GM21367 (cell line): Measurements from ENCODE around the gene HSPA12A.
"Not testable (repeated sequence)": the region's sequence is repeated elsewhere in the genome, so short reads cannot be mapped to it uniquely, and the experiment has no call there.

Experiments
- ATAC-seq: cut with Tn5 transposase; IDR thresholded peaks from one replicate; pipeline ENCODE4 v1.9.1; 2021; ENCODE audit not compliant: unreplicated experiment

The HSPA12A gene

GRCh38 chr10:116720241-116720643 is 22.1 kb downstream of the HSPA12A start:
- no peak for ATAC-seq

- ATAC-seq, result no peak
Measured at GRCh38 chr10:116719804-116720203, 22.6 kb downstream of the HSPA12A start.

GRCh38 chr10:116718058-116718457 is 24.3 kb downstream of the HSPA12A start:
- no peak for ATAC-seq

- ATAC-seq, result no peak
Measured at GRCh38 chr10:116716381-116716780, 26.0 kb downstream of the HSPA12A start.

- ATAC-seq, result no peak
Measured at GRCh38 chr10:116715839-116716377, 26.5 kb downstream of the HSPA12A start.

GRCh38 chr10:116715341-116715740 is 27.0 kb downstream of the HSPA12A start:
- no peak for ATAC-seq

GRCh38 chr10:116713846-116714245 is 28.5 kb downstream of the HSPA12A start:
- no peak for ATAC-seq

GRCh38 chr10:116712989-116713543 is 29.3 kb downstream of the HSPA12A start:
- ATAC-seq, result no peak

- ATAC-seq, result no peak
Measured at GRCh38 chr10:116712519-116712918, 29.8 kb downstream of the HSPA12A start.

GRCh38 chr10:116711803-116712202 is 30.6 kb downstream of the HSPA12A start:
- ATAC-seq, result not testable (repeated sequence)

- ATAC-seq, result no peak
Measured at GRCh38 chr10:116710076-116710475, 32.3 kb downstream of the HSPA12A start.

GRCh38 chr10:116708877-116709276 is 33.5 kb downstream of the HSPA12A start:
- ATAC-seq, result no peak

- no peak for ATAC-seq
Measured at GRCh38 chr10:116708391-116708821, 34.0 kb downstream of the HSPA12A start.

- ATAC-seq, result no peak
Measured at GRCh38 chr10:116707981-116708380, 34.4 kb downstream of the HSPA12A start.

GRCh38 chr10:116706281-116706680 is 36.1 kb downstream of the HSPA12A start:
- ATAC-seq, result no peak

- ATAC-seq, result no peak
Measured at GRCh38 chr10:116705498-116705897, 36.9 kb downstream of the HSPA12A start.

GRCh38 chr10:116704926-116705325 is 37.4 kb downstream of the HSPA12A start:
- no peak for ATAC-seq

GRCh38 chr10:116702165-116702564 is 40.2 kb downstream of the HSPA12A start:
- no peak for ATAC-seq

GRCh38 chr10:116699471-116700150 is 42.8 kb downstream of the HSPA12A start:
- no peak for ATAC-seq

GRCh38 chr10:116699049-116699448 is 43.3 kb downstream of the HSPA12A start:
- ATAC-seq, result no peak

GRCh38 chr10:116698364-116698763 is 44.0 kb downstream of the HSPA12A start:
- ATAC-seq, result no peak

GRCh38 chr10:116697816-116698215 is 44.5 kb downstream of the HSPA12A start:
- no peak for ATAC-seq

- peak; percentile 85 for ATAC-seq
Measured at GRCh38 chr10:116696919-116697318, 45.4 kb downstream of the HSPA12A start.
